Measurements from ENCODE around the gene ELAC1.

GRCh38 chr18:51011709-51012108 lies 43.9 kb downstream of the ELAC1 start:
- TF ChIP-seq CTCF (IDR thresholded peaks at IDR 0.05 in 8 of 11, conservative IDR thresholded peaks at IDR 0.05 in 3 of 11): no peak
- TF ChIP-seq POLR2A (IDR thresholded peaks at IDR 0.05): no peak
